Psoas muscle (tissue), 8 donors: ENCODE data around the gene KLRB1. TPM values are rescaled to one million over a fixed set of nuclear protein-coding genes. Genes with fewer than 3 reads are reported as not detected.
"Not testable (repeated sequence)": the region's sequence is repeated elsewhere in the genome, so short reads cannot be mapped to it uniquely, and the experiment has no call there.

Experiments used
- ATAC-seq, 4 donors: fragments of 200-7000 bp; cut with Tn5 transposase; one replicate each; pipeline ENCODE4 v1.9.1; 2020; ENCODE audit warnings: moderate library complexity in 3 of 4, mild to moderate bottlenecking in 2 of 4
- DNase-seq, 2 donors: peaks; one replicate each; pipeline ENCODE4 v3.0.0-alpha.2; 2020
- H3K27ac ChIP-seq: fragments of 200-600 bp; one replicate; pipeline ENCODE4 v1.8.0; 2022
- H3K27me3 ChIP-seq, 3 donors: fragments of 200-600 bp in 1 of 3; one replicate each; pipeline versions ENCODE4 v1.6.1 to v1.8.0; 2013 to 2022; ENCODE audit warnings: low read length in 2 of 3, mild to moderate bottlenecking in 2 of 3, moderate library complexity in 1 of 3; ENCODE audit not compliant: insufficient read depth in 3 of 3
- H3K36me3 ChIP-seq, 2 donors: fragments of 200-600 bp in 1 of 2; one replicate each; pipeline versions ENCODE4 v1.6.1 to v1.8.0; 2013 to 2022; ENCODE audit warnings: low read depth in 1 of 2, mild to moderate bottlenecking in 1 of 2, moderate library complexity in 1 of 2; ENCODE audit not compliant: insufficient read depth in 1 of 2
- H3K4me1 ChIP-seq: fragments of 200-600 bp; one replicate; pipeline ENCODE4 v1.8.0; 2022
- H3K4me3 ChIP-seq: fragments of 200-600 bp; one replicate; pipeline ENCODE4 v1.8.0; 2022; ENCODE audit warnings: mild to moderate bottlenecking
- H3K9me3 ChIP-seq: fragments of 200-600 bp; one replicate; pipeline ENCODE4 v1.8.0; 2022
- WGBS, 3 donors: extraction: QIAGEN DNeasy Blood & Tissue Kit; methylation state at CpG; one replicate each; pipeline versions ENCODE4 v1.1.6 to v1.1.7; 2013; 5-methylcytosine and 5-hydroxymethylcytosine counted together
- intact Hi-C, 2 donors: fragments of 100-400 bp; cut with DNase I; formaldehyde crosslinking; loops; one replicate each; pipeline versions ENCODE4 v1.11.0 to v1.14.2; 2022
- polyA plus RNA-seq, 3 donors: library from polyadenylated mRNA; stranded (reverse); fragments of 200-250 nt; gene quantifications; one replicate each; pipeline ENCODE4 v1.2.3, GENCODE V29; 2013
- total RNA-seq, 4 donors: library from RNA; stranded (reverse); fragmentation: NEBNext Ultra II Directional in 2 of 4; extraction: Animal tissue kit (Norgen Biotek cat#: 25700) in 2 of 4; gene quantifications; one replicate each; pipeline versions ENCODE4 v1.2.1 to v1.2.4, GENCODE V29; 2021 to 2023
- TF ChIP-seq, protein P1 (sequence below): fragments of 200-600 bp; IDR thresholded peaks from one replicate; pipeline ENCODE4 v1.8.0; 2022; ENCODE audit warnings: antibody characterized with exemption
- donor health status: healthy with polysubstance abuse.
- donor health status: DM: no; HTN: no; CAD: no; lungs with moderate emphysema.
- donor health status: Bipolar disorder and iron deficiency.
- donor health status: healthy.
- donor health status: DM: yes; HTN: yes; CAD: no.
- donor health status: DM: no; HTN: no; CAD: no.
- donor health status: DM: no; HTN: no; CAD: no.
- donor health status: DM: yes; HTN: yes; CAD: no.

KLRB1 gene
- total and polyA plus RNA-seq, 7 donors: 0.03 to 0.30 (median 0.13) TPM; not detected in 2

DNA sequence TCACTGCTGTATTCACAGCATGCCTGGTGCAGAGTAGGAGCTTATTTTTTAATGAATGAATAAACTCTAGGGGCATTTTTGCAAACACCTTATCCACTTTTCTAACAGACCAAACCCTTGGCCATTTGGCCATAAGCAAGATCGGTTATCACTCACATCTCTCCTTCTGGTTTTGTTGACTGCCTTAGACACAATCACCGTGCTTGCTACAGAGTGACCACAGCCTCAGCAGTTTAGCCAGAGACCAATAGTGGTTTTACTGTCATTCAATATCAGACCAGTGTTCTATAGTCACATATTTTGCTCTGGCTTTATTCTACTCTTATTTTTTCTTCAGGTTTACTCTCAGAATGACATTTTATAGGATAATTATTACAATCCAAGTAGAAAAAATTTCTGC is 2.2 kb downstream of the KLRB1 start:
- TF ChIP-seq, protein P1, sequence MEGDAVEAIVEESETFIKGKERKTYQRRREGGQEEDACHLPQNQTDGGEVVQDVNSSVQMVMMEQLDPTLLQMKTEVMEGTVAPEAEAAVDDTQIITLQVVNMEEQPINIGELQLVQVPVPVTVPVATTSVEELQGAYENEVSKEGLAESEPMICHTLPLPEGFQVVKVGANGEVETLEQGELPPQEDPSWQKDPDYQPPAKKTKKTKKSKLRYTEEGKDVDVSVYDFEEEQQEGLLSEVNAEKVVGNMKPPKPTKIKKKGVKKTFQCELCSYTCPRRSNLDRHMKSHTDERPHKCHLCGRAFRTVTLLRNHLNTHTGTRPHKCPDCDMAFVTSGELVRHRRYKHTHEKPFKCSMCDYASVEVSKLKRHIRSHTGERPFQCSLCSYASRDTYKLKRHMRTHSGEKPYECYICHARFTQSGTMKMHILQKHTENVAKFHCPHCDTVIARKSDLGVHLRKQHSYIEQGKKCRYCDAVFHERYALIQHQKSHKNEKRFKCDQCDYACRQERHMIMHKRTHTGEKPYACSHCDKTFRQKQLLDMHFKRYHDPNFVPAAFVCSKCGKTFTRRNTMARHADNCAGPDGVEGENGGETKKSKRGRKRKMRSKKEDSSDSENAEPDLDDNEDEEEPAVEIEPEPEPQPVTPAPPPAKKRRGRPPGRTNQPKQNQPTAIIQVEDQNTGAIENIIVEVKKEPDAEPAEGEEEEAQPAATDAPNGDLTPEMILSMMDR: no peak

DNA sequence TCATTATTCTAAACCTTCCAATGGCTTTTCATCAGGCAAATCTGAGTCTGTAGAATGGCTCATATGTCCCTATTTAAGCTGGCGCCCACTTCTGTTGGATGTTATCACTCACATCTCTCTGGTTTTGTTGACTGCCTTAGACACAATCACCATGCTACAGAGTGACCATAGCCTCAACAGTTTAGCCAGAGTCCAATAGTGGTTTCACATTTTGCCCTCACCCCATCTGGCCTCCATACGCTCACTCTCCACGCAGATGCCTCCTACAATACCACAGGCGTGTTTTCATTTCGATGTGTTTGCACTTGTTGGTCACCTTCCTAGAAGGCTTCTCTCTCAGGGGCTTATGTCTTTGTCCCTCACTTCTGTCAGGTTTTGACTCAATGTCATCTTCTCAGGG is 3.4 kb downstream of the KLRB1 start:
- no peaks in the 10 kb centered on the region for H3K36me3 ChIP-seq
- H3K4me1 ChIP-seq: no peaks in the 10 kb centered on the region
- DNase-seq: no peak
- no peaks in the 10 kb centered on the region for H3K9me3 ChIP-seq
- H3K4me3 ChIP-seq: no peak overlapping the region
- no peak for ATAC-seq
- H3K27ac ChIP-seq: no peak overlapping the region
- TF ChIP-seq, protein P1: no peak
- intact Hi-C loops: no loop called here
- 95 to 99% (median 95%) methylated on average over 5 of the region's 5 CpGs for whole genome bisulfite sequencing, 3 donors
- no peaks in the 10 kb centered on the region for H3K27me3 ChIP-seq

More for the DNA sequence above, 2.2 kb downstream of the KLRB1 start:
- Histone ChIP-seq H3K4me3 (no peak overlapping the region), H3K27ac (no peak overlapping the region), H3K36me3 (no peaks in the 10 kb centered on the region), H3K27me3 (no peaks in the 10 kb centered on the region), H3K9me3 (no peaks in the 10 kb centered on the region), H3K4me1 (no peaks in the 10 kb centered on the region)
- intact Hi-C loops: no loop called here
- 89 to 94% (median 90%) methylated on average over 2 of the region's 2 CpGs for WGBS, 3 donors
- DNase-seq: no peak
- no peak for ATAC-seq

DNA sequence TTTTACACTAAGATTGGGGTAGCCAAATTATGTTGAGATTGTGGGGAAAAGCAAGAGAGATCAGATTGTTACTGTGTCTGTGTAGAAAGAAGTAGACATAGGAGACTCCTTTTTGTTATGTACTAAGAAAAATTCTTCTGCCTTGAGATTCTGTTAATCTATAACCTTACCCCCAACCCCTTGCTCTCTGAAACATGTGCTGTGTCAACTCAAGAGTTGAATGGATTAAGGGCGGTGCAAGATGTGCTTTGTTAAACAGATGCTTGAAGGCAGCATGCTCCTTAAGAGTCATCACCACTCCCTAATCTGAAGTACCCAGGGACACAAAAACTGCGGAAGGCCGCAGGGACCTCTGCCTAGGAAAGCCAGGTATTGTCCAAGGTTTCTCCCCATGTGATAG is 7.3 kb downstream of the KLRB1 start:
- DNase-seq, ATAC-seq, H3K36me3 ChIP-seq, H3K4me3 ChIP-seq, H3K4me1 ChIP-seq, H3K9me3 ChIP-seq, intact Hi-C loops, H3K27ac ChIP-seq, H3K27me3 ChIP-seq: not testable (repeated sequence)
- 90 to 92% (median 91%) methylated on average over 3 of the region's 3 CpGs for WGBS, 3 donors

DNA sequence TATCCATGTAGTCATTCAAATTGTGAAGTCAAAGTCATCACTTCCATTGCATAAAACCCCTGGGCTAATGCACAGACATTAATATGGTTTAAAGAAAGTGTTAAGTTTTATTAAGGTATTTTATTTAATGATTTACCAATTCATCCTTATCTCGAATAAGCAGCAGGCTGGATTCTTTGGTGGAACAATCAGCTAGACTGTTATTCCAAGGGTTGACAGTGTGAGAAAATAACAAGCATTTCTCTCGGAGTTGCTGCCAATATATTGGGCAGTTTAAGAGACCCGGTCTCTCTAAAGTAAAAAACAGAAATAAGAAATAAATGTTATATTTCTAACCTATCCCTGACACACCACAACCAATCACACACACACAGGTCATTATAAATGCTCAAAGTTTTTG is 9.4 kb downstream of the KLRB1 start:
- 84 to 86% (median 85%) methylated on average over 3 of the region's 3 CpGs for WGBS, 3 donors
- intact Hi-C loops: no loop called here
- TF ChIP-seq, protein P1: no peak

DNA sequence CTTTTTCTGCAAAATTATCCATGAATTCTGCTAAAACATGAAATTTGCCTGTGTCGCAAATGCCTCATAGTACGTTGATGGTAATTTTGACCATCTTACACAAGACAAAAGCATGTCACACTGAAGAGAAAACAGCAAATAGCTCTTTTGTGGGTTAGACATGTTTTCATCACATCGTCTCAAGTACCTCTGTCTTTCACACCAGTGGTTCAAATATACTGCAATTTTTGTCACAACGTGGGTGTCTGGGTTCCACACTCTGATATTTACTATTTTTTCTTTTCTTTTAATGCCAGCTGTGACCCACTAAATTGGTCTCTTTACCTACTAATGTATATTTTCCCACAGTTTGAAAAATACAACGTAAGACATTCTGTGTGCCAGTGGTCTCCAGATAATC is 10.4 kb downstream of the KLRB1 start:
- intact Hi-C loops: no loop called here
- ATAC-seq (no peak), DNase-seq (no peak)
- WGBS, 3 donors: 88 to 93% (median 90%) methylated on average over 5 of the region's 5 CpGs
- TF ChIP-seq, protein P1: no peak
- Histone ChIP-seq H3K27me3 (no peaks in the 10 kb centered on the region), H3K36me3 (no peaks in the 10 kb centered on the region), H3K4me1 (no peaks in the 10 kb centered on the region), H3K4me3 (no peak overlapping the region), H3K27ac (no peak overlapping the region), H3K9me3 (no peaks in the 10 kb centered on the region)

More for the DNA sequence above, 9.4 kb downstream of the KLRB1 start:
- no peaks in the 10 kb centered on the region for H3K27me3 ChIP-seq
- H3K36me3 ChIP-seq: no peaks in the 10 kb centered on the region
- DNase-seq: no peak
- H3K4me1 ChIP-seq: no peaks in the 10 kb centered on the region
- no peak overlapping the region for H3K27ac ChIP-seq
- no peak for ATAC-seq
- H3K4me3 ChIP-seq: no peak overlapping the region
- H3K9me3 ChIP-seq: no peaks in the 10 kb centered on the region
